GM13976 (cell line): ENCODE data around the gene ACAD11.

Source experiments
- DNase-seq: peaks from one replicate; pipeline ENCODE4 v3.0.0; 2012; ENCODE audit warnings: low spot score
- in situ Hi-C: fragments of 300-500 bp; cut with MboI; formaldehyde crosslinking; loops from one replicate; pipeline ENCODE4 v1.12.0; 2022; ENCODE audit warnings: low sequenced_read_pairs, mixed read lengths, inconsistent platforms; ENCODE audit not compliant: unreplicated experiment
- TF ChIP-seq, protein P1 (sequence below): IDR thresholded peaks from 2 replicates; pipeline ENCODE4 v1.5.1; 2012; ENCODE audit warnings: borderline replicate concordance, mild to moderate bottlenecking; ENCODE audit not compliant: insufficient read depth; ENCODE audit errors: extremely low read depth, missing control alignments, control extremely low read depth

ACAD11 gene

GRCh38 chr3:132681421-132681820 lies 21.8 kb upstream of the ACAD11 start:
- TF ChIP-seq, protein P1, sequence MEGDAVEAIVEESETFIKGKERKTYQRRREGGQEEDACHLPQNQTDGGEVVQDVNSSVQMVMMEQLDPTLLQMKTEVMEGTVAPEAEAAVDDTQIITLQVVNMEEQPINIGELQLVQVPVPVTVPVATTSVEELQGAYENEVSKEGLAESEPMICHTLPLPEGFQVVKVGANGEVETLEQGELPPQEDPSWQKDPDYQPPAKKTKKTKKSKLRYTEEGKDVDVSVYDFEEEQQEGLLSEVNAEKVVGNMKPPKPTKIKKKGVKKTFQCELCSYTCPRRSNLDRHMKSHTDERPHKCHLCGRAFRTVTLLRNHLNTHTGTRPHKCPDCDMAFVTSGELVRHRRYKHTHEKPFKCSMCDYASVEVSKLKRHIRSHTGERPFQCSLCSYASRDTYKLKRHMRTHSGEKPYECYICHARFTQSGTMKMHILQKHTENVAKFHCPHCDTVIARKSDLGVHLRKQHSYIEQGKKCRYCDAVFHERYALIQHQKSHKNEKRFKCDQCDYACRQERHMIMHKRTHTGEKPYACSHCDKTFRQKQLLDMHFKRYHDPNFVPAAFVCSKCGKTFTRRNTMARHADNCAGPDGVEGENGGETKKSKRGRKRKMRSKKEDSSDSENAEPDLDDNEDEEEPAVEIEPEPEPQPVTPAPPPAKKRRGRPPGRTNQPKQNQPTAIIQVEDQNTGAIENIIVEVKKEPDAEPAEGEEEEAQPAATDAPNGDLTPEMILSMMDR: no peak
- DNase-seq: no peak
- in situ Hi-C loops: no loop called here

DNA sequence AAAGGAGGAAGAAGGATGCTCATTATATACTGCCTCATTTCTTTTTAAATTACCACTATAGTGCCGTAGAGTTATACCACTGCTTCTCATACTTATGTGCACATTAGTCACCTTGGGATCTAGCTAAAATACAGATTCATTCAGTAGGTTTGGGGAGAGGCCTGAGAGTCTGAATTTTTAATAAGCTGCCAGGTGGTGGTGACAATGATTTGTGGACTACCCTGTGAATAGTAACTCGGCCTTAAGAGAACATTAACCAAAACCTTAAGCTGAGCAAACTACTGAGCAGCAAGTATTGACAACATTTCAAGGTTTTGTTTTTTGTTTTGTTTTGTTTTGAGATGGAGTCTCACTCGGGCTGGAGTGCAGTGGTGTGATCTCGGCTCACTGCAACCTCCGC lies 20.3 kb upstream of the ACAD11 start:
- no peak for DNase-seq
- TF ChIP-seq, protein P1: no peak
- in situ Hi-C loops: no loop called here

DNA sequence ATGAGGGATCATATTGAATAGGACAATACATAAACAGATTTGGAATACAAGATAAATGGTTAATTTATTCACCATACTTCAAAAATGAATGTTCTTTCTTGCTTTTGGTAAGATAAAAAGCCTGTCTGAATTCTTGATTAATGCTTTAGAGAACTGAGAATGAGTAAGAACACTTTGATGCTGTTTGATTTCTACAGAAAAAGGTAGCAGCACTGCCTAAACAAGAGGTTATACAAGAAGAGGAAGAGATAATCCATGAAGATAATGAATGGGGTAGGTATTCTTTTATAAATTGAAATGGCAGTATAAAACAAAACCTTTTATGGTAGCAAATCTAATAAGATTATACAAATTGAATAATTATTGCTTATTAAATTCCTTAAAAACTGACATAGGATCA lies 15.8 kb upstream of the ACAD11 start:
- TF ChIP-seq, protein P1: no peak
- in situ Hi-C loops: no loop called here
- DNase-seq: no peak

GRCh38 chr3:132669256-132669777 lies 9.7 kb upstream of the ACAD11 start:
- in situ Hi-C loops: no loop called here
- TF ChIP-seq, protein P1: no peak
- no peak for DNase-seq

GRCh38 chr3:132665230-132665745 lies 5.7 kb upstream of the ACAD11 start:
- TF ChIP-seq, protein P1: no peak
- in situ Hi-C loops: no loop called here
- DNase-seq: no peak

DNA sequence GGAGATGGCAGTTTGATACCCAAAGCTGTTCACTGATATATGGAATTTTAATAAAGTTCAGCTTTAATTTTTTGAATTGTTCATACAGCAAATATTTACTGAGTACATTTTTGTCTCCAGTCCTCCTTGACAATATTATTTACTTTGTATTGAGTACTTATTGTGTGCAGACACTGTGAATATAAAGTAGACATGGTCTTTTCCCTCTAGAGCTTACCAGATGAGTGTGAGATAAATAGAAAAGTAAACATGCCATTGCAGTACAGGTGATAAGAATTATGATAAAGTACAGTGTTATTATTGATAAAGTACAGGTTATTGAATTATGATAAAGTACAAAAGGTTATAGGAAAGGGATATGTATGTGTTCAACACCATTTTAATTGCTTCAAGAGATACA lies 2.6 kb upstream of the ACAD11 start:
- in situ Hi-C loops: no loop called here
- TF ChIP-seq, protein P1: no peak
- DNase-seq: no peak
